Caco-2 (cell line): ENCODE data around the gene VPS26A. TPM values are rescaled to one million over a fixed set of nuclear protein-coding genes. Genes with fewer than 3 reads are reported as not detected.
A peak's percentile ranks its signal among the peaks of the same experiment; 100 is the strongest.

Source experiments
- BruUV-seq: library from RNA; stranded (reverse); fragments of 400-500 nt; replicated peaks from 2 replicates; lab custom pipeline; 2021; lab: Mats Ljungman, UMichigan
- CTCF ChIA-PET: fragments of 300-600 bp; sonication (Branson Sonifier 250); formaldehyde crosslinking; loops from one replicate; lab custom pipeline; 2022; ENCODE audit warnings: antibody characterized with exemption; lab: Charles Lee
- POLR2A ChIA-PET: fragments of 300-600 bp; sonication (Branson Sonifier 250); formaldehyde crosslinking; loops from one replicate; lab custom pipeline; 2022; ENCODE audit warnings: antibody characterized with exemption; lab: Charles Lee
- DNase-seq, 2 experiments: peaks; one replicate each; pipeline versions ENCODE4 v3.0.0 to v3.0.0-alpha.2; 2020 to 2022
- H3K27me3 ChIP-seq: replicated peaks from 2 replicates; pipeline ENCODE4 v1.6.0; 2011; ENCODE audit warnings: low read length; ENCODE audit not compliant: control insufficient read depth, insufficient read depth
- H3K36me3 ChIP-seq: 2 replicates; pipeline ENCODE4 v1.5.1; 2011; ENCODE audit warnings: low read length; ENCODE audit not compliant: control insufficient read depth, insufficient read depth
- H3K4me1 ChIP-seq: fragments of 250-450 bp; sonication (Bioruptor Pico); 2 replicates; pipeline ENCODE4 v1.5.1; 2020; ENCODE audit warnings: mild to moderate bottlenecking
- H3K4me3 ChIP-seq: 2 replicates; pipeline ENCODE4 v1.5.1; 2011; ENCODE audit warnings: low read depth, mild to moderate bottlenecking, control low read depth, low read length
- H3K9me3 ChIP-seq: fragments of 250-450 bp; sonication (Bioruptor Pico); 2 replicates; pipeline ENCODE4 v1.5.1; 2020; ENCODE audit warnings: mild to moderate bottlenecking, moderate library complexity
- H3K27ac Mint-ChIP-seq: one replicate; pipeline ENCODE4 v1.8.0; 2022; ENCODE audit warnings: mixed read lengths; ENCODE audit not compliant: unreplicated experiment
- H3K27me3 Mint-ChIP-seq: one replicate; pipeline ENCODE4 v1.8.0; 2022; ENCODE audit warnings: mixed read lengths; ENCODE audit not compliant: insufficient read depth, unreplicated experiment
- H3K36me3 Mint-ChIP-seq: one replicate; pipeline ENCODE4 v1.8.0; 2022; ENCODE audit warnings: mild to moderate bottlenecking, mixed read lengths; ENCODE audit not compliant: insufficient read depth, unreplicated experiment
- H3K4me1 Mint-ChIP-seq: one replicate; pipeline ENCODE4 v1.8.0; 2022; ENCODE audit warnings: low read depth, mixed read lengths; ENCODE audit not compliant: unreplicated experiment
- H3K4me3 Mint-ChIP-seq: one replicate; pipeline ENCODE4 v1.8.0; 2022; ENCODE audit warnings: mild to moderate bottlenecking, moderate library complexity, mixed read lengths; ENCODE audit not compliant: unreplicated experiment
- H3K9me3 Mint-ChIP-seq: one replicate; pipeline ENCODE4 v1.8.0; 2022; ENCODE audit warnings: mixed read lengths; ENCODE audit not compliant: unreplicated experiment
- intact Hi-C: fragments of 100-400 bp; cut with micrococcal nuclease; formaldehyde crosslinking; loops from one replicate; pipeline ENCODE4 v1.10.0; 2022; ENCODE audit not compliant: unreplicated experiment
- total RNA-seq: library from RNA; stranded (reverse); gene quantifications from 2 replicates; pipeline ENCODE4 v1.2.3, GENCODE V29; 2022
- TF ChIP-seq, protein P1 (sequence below), 2 experiments: fragments of 200-600 bp in 1 of 2; IDR thresholded peaks; 1 replicate in 1 of 2; 2 replicates in 1 of 2; pipeline versions ENCODE4 v1.5.1 to v1.8.0; 2011 to 2022; ENCODE audit warnings: antibody characterized with exemption in 1 of 2, control low read depth in 1 of 2, inconsistent platforms in 1 of 2, low read depth in 1 of 2, low read length in 1 of 2, mild to moderate bottlenecking in 1 of 2, moderate library complexity in 1 of 2; ENCODE audit not compliant: insufficient read depth in 1 of 2, severe bottlenecking in 1 of 2, unreplicated experiment in 1 of 2

The VPS26A gene
- total RNA-seq, 1 experiment from 2014 or later, result 143 TPM

DNA sequence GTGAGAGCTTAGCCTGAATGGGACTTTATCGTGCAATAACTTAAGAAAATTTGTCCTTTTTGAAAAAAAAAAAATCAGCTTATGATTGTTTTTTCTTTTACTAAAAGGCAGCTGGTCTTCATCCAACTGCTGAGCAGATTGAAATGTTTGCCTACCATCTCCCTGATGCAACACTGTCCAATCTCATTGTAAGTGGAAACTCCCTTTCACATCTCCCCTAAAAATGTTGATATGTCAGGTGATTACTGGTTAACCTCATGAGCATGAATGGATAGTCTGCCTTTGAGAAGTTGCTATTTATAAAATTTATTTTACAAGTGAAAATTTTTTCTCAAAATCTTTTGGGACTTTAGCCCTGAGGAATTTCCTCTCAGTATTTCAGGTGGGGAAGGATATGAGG, 78.4 kb downstream of the VPS26A start:
- Mint-ChIP-seq H3K4me1 (peaks cover 16% of the 10 kb centered on the region), H3K27ac (no peak overlapping the region), H3K27me3 (no peaks in the 10 kb centered on the region), H3K9me3 (no peaks in the 10 kb centered on the region), H3K36me3 (peaks cover 62% of the 10 kb centered on the region), H3K4me3 (no peak overlapping the region)
- TF ChIP-seq, protein P1, sequence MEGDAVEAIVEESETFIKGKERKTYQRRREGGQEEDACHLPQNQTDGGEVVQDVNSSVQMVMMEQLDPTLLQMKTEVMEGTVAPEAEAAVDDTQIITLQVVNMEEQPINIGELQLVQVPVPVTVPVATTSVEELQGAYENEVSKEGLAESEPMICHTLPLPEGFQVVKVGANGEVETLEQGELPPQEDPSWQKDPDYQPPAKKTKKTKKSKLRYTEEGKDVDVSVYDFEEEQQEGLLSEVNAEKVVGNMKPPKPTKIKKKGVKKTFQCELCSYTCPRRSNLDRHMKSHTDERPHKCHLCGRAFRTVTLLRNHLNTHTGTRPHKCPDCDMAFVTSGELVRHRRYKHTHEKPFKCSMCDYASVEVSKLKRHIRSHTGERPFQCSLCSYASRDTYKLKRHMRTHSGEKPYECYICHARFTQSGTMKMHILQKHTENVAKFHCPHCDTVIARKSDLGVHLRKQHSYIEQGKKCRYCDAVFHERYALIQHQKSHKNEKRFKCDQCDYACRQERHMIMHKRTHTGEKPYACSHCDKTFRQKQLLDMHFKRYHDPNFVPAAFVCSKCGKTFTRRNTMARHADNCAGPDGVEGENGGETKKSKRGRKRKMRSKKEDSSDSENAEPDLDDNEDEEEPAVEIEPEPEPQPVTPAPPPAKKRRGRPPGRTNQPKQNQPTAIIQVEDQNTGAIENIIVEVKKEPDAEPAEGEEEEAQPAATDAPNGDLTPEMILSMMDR (IDR thresholded peaks at IDR 0.05; ENCODE audit: insufficient read depth in 1 of 2, low read depth in 1 of 2, low read length in 1 of 2, severe bottlenecking in 1 of 2, unreplicated experiment in 1 of 2), result no peak
- H3K9me3 ChIP-seq, result no peaks in the 10 kb centered on the region
- intact Hi-C loops, result no loop called here
- H3K36me3 ChIP-seq, result peaks cover 3% of the 10 kb centered on the region; the same call in 1 of the 2 replicates
- no peak overlapping the region for H3K4me3 ChIP-seq
- POLR2A ChIA-PET, result no interaction called here
- DNase-seq, result no peak
- CTCF ChIA-PET, result no interaction called here
- H3K4me1 ChIP-seq, result peaks cover 7% of the 10 kb centered on the region; the same call in 1 of the 2 replicates
- H3K27me3 ChIP-seq, result no peaks in the 10 kb centered on the region
- no TSS peak for BruUV-seq

DNA sequence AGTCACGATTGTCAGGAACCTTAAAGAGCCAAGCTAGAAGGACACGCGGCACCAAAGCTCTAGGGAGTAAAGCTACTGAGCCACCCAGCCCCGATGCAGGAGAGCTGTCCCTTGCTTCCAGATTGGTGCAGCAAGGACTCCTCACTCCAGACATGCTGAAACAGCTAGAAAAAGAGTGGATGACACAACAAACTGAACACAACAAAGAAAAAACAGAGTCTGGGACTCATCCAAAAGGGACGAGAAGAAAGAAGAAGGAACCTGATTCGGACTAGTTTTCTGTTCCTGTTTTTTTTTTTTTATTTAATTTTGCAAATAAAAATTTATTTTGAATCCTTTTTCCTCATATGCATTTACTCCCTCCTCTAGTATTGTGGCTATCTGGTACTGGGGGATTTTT, 84.8 kb downstream of the VPS26A start:
- Histone ChIP-seq H3K27me3 (no peaks in the 10 kb centered on the region), H3K4me3 (no peak overlapping the region), H3K4me1 (peaks cover 16% of the 10 kb centered on the region), H3K9me3 (no peaks in the 10 kb centered on the region), H3K36me3 (peaks cover 4% of the 10 kb centered on the region; the same call in 1 of the 2 replicates)
- ChIA-PET POLR2A (no interaction called here), CTCF (no interaction called here)
- H3K9me3 Mint-ChIP-seq, result no peaks in the 10 kb centered on the region
- TF ChIP-seq, protein P1 (IDR thresholded peaks at IDR 0.05; ENCODE audit: insufficient read depth in 1 of 2, low read depth in 1 of 2, low read length in 1 of 2, severe bottlenecking in 1 of 2, unreplicated experiment in 1 of 2), result no peak
- DNase-seq, result no peak
- H3K27ac Mint-ChIP-seq, result no peak overlapping the region
- intact Hi-C loops, result no loop called here
- peaks cover 46% of the 10 kb centered on the region for H3K36me3 Mint-ChIP-seq
- no TSS peak for BruUV-seq
- H3K4me3 Mint-ChIP-seq, result no peak overlapping the region
- H3K4me1 Mint-ChIP-seq, result peaks cover 28% of the 10 kb centered on the region
- no peaks in the 10 kb centered on the region for H3K27me3 Mint-ChIP-seq

DNA sequence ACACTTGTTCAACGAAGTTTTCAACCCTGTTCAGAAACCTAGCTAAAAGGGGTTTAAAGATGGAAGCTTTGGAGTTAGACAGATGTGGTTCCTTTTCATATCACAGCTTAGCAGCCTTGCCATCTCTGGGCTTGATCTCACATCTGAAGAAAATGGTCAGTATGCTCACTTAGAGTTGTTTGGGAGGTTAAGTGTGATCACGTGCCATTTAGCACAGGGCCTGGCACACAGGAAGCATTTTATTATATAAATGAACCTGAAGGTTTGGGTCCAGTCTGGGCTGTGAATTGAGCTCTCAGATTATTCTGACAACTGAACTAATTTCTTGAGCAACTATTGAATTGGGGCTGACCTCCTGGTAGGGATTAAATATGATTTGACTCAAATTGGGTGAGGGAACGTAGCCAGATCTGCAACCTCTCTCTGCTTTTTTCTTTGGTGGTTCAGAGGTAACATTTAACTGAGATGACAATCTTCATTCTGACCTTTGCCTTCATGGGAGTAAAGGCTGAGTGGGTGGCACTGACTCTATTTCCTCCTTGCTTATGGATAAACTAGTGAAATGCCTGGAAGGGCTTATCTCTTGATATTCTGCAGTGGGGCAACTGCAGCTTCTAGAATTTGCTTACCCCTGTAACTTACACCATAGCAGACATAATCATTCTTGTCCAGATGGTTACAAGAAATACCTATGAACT, 86.0 kb downstream of the VPS26A start:
- ChIA-PET POLR2A (interaction anchor here (1.2 kb wide), 1 partner anchor 86 kb away, joined by 3 read pairs; no protein-coding TSS in a partner anchor), CTCF (interaction anchor here (0.6 kb wide), 1 partner anchor 94 kb away, joined by 4 read pairs; no protein-coding TSS in a partner anchor)
- Mint-ChIP-seq H3K9me3 (no peaks in the 10 kb centered on the region), H3K36me3 (peaks cover 37% of the 10 kb centered on the region), H3K27me3 (no peaks in the 10 kb centered on the region), H3K27ac (no peak overlapping the region), H3K4me1 (peaks cover 35% of the 10 kb centered on the region), H3K4me3 (no peak overlapping the region)
- H3K27me3 ChIP-seq, result no peaks in the 10 kb centered on the region
- peaks cover 16% of the 10 kb centered on the region for H3K4me1 ChIP-seq
- BruUV-seq, result TSS peak; percentile 13
- DNase-seq, result no peak
- intact Hi-C loops, result no loop called here
- no peaks in the 10 kb centered on the region for H3K9me3 ChIP-seq
- TF ChIP-seq, protein P1 (IDR thresholded peaks at IDR 0.05; ENCODE audit: insufficient read depth in 1 of 2, low read depth in 1 of 2, low read length in 1 of 2, severe bottlenecking in 1 of 2, unreplicated experiment in 1 of 2), result no peak
- peaks cover 4% of the 10 kb centered on the region; the same call in 1 of the 2 replicates for H3K36me3 ChIP-seq
- H3K4me3 ChIP-seq, result no peak overlapping the region
